HepG2 (cell line): ENCODE results near the gene GNA14. TPM values are rescaled to one million over a fixed set of nuclear protein-coding genes. Genes with fewer than 3 reads are reported as not detected.

ENCODE experiments used
- HMG20B ChIP-seq: conservative IDR thresholded peaks from 2 replicates; pipeline ENCODE4 v1.6.1; 2016; ENCODE audit warnings: missing genetic modification reagents, missing compliant biosample characterization
- RFXAP ChIP-seq: sonication (generic); formaldehyde crosslinking; IDR thresholded peaks from 2 replicates; pipeline ENCODE4 v1.4.0; 2020; ENCODE audit warnings: missing genetic modification reagents, borderline replicate concordance
- RXRA ChIP-seq: sonication (generic); formaldehyde crosslinking; IDR thresholded peaks from 2 replicates; pipeline ENCODE4 v1.5.1; 2020; ENCODE audit warnings: missing genetic modification reagents
- SSRP1 ChIP-seq: IDR thresholded peaks from 2 replicates; pipeline ENCODE4 v1.6.1; 2016; ENCODE audit warnings: control low read depth
- ZNF234 ChIP-seq: sonication (generic); formaldehyde crosslinking; conservative IDR thresholded peaks from 2 replicates; pipeline ENCODE4 v1.5.1; 2020; ENCODE audit warnings: mild to moderate bottlenecking, missing genetic modification reagents
- ZNF615 ChIP-seq: sonication (generic); formaldehyde crosslinking; IDR thresholded peaks from 2 replicates; pipeline ENCODE4 v1.5.0; 2020; ENCODE audit warnings: mild to moderate bottlenecking, missing genetic modification reagents, borderline replicate concordance
- ZNF782 ChIP-seq: sonication (generic); formaldehyde crosslinking; IDR thresholded peaks from 2 replicates; pipeline ENCODE4 v1.4.0; 2020; ENCODE audit warnings: missing genetic modification reagents, mild to moderate bottlenecking, borderline replicate concordance
- polyA plus RNA-seq, 8 experiments: library from polyadenylated mRNA; depleted of rRNA in 3 of 8; stranded (reverse) in 7 of 8; unstranded in 1 of 8; fragments of >200 nt; fragmentation: Illumina TruSeq in 4 of 8; extraction: Trizol in 4 of 8; gene quantifications; 2 replicates each; pipeline versions ENCODE4 v1.2.1 to v1.2.3, GENCODE V29; 2011 to 2016; ENCODE audit warnings: low read depth in 4 of 8, missing spikeins in 1 of 8, mixed read lengths in 1 of 8; ENCODE audit not compliant: insufficient read depth in 1 of 8
- total RNA-seq, 5 experiments: library from RNA; depleted of rRNA; stranded (reverse); fragments of >200 nt; fragmentation: Illumina TruSeq; extraction: Trizol; gene quantifications; 2 replicates each; pipeline ENCODE4 v1.2.3, GENCODE V29; 2016; ENCODE audit warnings: low read depth in 1 of 5
- TF ChIP-seq, protein P1 (sequence below): sonication (generic); formaldehyde crosslinking; IDR thresholded peaks from 2 replicates; pipeline ENCODE4 v1.4.0; 2020; ENCODE audit warnings: missing genetic modification reagents
- TF ChIP-seq, protein P2 (sequence below): fragments of 450-650 bp; IDR thresholded peaks from 2 replicates; pipeline ENCODE4 v1.6.1; 2016
- TF ChIP-seq, protein P3 (sequence below): sonication (generic); formaldehyde crosslinking; IDR thresholded peaks from 2 replicates; pipeline ENCODE4 v1.5.0; 2020; ENCODE audit warnings: missing genetic modification reagents

Gene GNA14
- total and polyA plus RNA-seq, 2 of the 13 experiments (the other 11 are each of a cell fraction or from before 2014, with no cell fraction given), result not detected

- TF ChIP-seq, protein P1, sequence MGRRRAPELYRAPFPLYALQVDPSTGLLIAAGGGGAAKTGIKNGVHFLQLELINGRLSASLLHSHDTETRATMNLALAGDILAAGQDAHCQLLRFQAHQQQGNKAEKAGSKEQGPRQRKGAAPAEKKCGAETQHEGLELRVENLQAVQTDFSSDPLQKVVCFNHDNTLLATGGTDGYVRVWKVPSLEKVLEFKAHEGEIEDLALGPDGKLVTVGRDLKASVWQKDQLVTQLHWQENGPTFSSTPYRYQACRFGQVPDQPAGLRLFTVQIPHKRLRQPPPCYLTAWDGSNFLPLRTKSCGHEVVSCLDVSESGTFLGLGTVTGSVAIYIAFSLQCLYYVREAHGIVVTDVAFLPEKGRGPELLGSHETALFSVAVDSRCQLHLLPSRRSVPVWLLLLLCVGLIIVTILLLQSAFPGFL (CRISPR knock-in tag), result no peak
- TF ChIP-seq RXRA (CRISPR knock-in tag) (no peak), ZNF782 (no peak), SSRP1 (CRISPR knock-in tag) (no peak), ZNF615 (CRISPR knock-in tag) (no peak), HMG20B (CRISPR knock-in tag) (no peak), RFXAP (CRISPR knock-in tag) (no peak), ZNF234 (CRISPR knock-in tag) (no peak)
- TF ChIP-seq, protein P2, sequence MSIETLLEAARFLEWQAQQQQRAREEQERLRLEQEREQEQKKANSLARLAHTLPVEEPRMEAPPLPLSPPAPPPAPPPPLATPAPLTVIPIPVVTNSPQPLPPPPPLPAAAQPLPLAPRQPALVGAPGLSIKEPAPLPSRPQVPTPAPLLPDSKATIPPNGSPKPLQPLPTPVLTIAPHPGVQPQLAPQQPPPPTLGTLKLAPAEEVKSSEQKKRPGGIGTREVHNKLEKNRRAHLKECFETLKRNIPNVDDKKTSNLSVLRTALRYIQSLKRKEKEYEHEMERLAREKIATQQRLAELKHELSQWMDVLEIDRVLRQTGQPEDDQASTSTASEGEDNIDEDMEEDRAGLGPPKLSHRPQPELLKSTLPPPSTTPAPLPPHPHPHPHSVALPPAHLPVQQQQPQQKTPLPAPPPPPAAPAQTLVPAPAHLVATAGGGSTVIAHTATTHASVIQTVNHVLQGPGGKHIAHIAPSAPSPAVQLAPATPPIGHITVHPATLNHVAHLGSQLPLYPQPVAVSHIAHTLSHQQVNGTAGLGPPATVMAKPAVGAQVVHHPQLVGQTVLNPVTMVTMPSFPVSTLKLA, result no peak
- TF ChIP-seq, protein P3, sequence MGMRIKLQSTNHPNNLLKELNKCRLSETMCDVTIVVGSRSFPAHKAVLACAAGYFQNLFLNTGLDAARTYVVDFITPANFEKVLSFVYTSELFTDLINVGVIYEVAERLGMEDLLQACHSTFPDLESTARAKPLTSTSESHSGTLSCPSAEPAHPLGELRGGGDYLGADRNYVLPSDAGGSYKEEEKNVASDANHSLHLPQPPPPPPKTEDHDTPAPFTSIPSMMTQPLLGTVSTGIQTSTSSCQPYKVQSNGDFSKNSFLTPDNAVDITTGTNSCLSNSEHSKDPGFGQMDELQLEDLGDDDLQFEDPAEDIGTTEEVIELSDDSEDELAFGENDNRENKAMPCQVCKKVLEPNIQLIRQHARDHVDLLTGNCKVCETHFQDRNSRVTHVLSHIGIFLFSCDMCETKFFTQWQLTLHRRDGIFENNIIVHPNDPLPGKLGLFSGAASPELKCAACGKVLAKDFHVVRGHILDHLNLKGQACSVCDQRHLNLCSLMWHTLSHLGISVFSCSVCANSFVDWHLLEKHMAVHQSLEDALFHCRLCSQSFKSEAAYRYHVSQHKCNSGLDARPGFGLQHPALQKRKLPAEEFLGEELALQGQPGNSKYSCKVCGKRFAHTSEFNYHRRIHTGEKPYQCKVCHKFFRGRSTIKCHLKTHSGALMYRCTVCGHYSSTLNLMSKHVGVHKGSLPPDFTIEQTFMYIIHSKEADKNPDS (CRISPR knock-in tag), result no peak
Measured at GRCh38 chr9:77606526-77606925, 41.6 kb downstream of the GNA14 start (continued).
